KMS-11 (cell line): ENCODE measurements around the gene TCF15.
A peak's percentile ranks its signal among the peaks of the same experiment; 100 is the strongest.

Experiments
- H2AFZ ChIP-seq: fragments of 200-600 bp; sonication (generic); 2 replicates; pipeline ENCODE4 v1.6.1; 2016; ENCODE audit warnings: antibody characterized with exemption, mixed run types, low read depth
- H3K27ac ChIP-seq: fragments of 200-600 bp; sonication (generic); 2 replicates; pipeline ENCODE4 v1.6.1; 2016; ENCODE audit warnings: mild to moderate bottlenecking, mixed run types
- H3K27me3 ChIP-seq: fragments of 200-600 bp; sonication (generic); 2 replicates; pipeline ENCODE4 v1.6.1; 2017; ENCODE audit warnings: mild to moderate bottlenecking, low read depth, mixed run types, moderate library complexity; ENCODE audit not compliant: insufficient read depth
- H3K36me3 ChIP-seq: fragments of 200-600 bp; sonication (generic); 2 replicates; pipeline ENCODE4 v1.6.1; 2017; ENCODE audit warnings: mild to moderate bottlenecking, mixed run types; ENCODE audit not compliant: insufficient read depth
- H3K4me1 ChIP-seq: fragments of 200-600 bp; sonication (generic); 2 replicates; pipeline ENCODE4 v1.6.1; 2016; ENCODE audit warnings: mild to moderate bottlenecking, low read depth, mixed run types; ENCODE audit not compliant: poor library complexity, severe bottlenecking
- H3K4me2 ChIP-seq: fragments of 200-600 bp; sonication (generic); 2 replicates; pipeline ENCODE4 v1.7.0; 2016; ENCODE audit warnings: mild to moderate bottlenecking, mixed run types
- H3K4me3 ChIP-seq: fragments of 200-600 bp; sonication (generic); IDR thresholded peaks from 2 replicates; pipeline ENCODE4 v1.6.1; 2017; ENCODE audit warnings: low read depth, low read length, mixed read lengths; ENCODE audit not compliant: insufficient read depth
- H3K79me2 ChIP-seq: fragments of 200-600 bp; sonication (generic); 2 replicates; pipeline ENCODE4 v1.6.1; 2016; ENCODE audit warnings: low read depth, mixed run types; ENCODE audit not compliant: insufficient read depth
- H3K9ac ChIP-seq: fragments of 200-600 bp; sonication (generic); 2 replicates; pipeline ENCODE4 v1.6.1; 2016; ENCODE audit warnings: mild to moderate bottlenecking, mixed run types
- H4K20me1 ChIP-seq: fragments of 200-600 bp; sonication (generic); 2 replicates; pipeline ENCODE4 v1.6.1; 2016; ENCODE audit warnings: mild to moderate bottlenecking, mixed run types; ENCODE audit not compliant: insufficient read depth
- CTCF ChIP-seq: fragments of 200-600 bp; sonication (generic); conservative IDR thresholded peaks from 2 replicates; pipeline ENCODE4 v1.6.1; 2017; ENCODE audit warnings: low read depth, mild to moderate bottlenecking, antibody characterized with exemption, low read length, moderate library complexity, mixed read lengths

Gene TCF15

GRCh38 chr20:651713-652614 is 41.9 kb upstream of the TCF15 start:
- Histone ChIP-seq H2AFZ (peak overlapping the region; percentile 87), H3K27ac (peak overlapping the region; percentile 62), H3K36me3 (peaks cover 5% of the 10 kb centered on the region), H3K79me2 (peaks cover 24% of the 10 kb centered on the region), H3K4me3 (no peak overlapping the region), H3K4me1 (peaks cover 14% of the 10 kb centered on the region), H3K9ac (peak overlapping the region; percentile 88), H3K4me2 (peak overlapping the region; percentile 95), H3K27me3 (no peaks in the 10 kb centered on the region), H4K20me1 (no peaks in the 10 kb centered on the region)
- TF ChIP-seq CTCF, result no peak

DNA sequence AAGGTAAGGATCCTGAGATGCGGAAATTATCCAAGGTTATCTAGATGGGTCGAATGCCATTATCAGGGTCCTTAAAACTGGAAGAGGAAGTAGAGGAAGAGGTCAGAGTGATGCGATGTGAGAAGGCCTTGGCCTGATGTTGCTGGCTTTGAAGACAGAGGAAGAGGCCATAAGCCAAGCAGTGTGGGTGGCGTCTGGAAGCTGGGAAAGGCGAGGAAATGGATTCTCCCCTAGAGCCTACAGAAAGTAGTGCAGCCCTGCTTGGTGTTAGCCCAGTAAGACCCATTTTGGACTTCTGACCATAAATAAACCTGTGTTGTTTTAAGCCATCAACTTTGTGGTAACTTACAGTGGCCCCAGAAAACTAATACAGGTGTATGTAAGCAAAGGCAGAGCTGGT is 40.8 kb upstream of the TCF15 start:
- Histone ChIP-seq H3K27ac (no peak overlapping the region), H3K4me2 (no peak overlapping the region), H3K27me3 (no peaks in the 10 kb centered on the region), H4K20me1 (no peaks in the 10 kb centered on the region), H3K9ac (no peak overlapping the region), H2AFZ (no peak overlapping the region), H3K4me1 (peaks cover 14% of the 10 kb centered on the region), H3K79me2 (peaks cover 24% of the 10 kb centered on the region), H3K4me3 (no peak overlapping the region), H3K36me3 (peaks cover 5% of the 10 kb centered on the region)
- no peak for TF ChIP-seq CTCF

- Histone ChIP-seq H3K36me3 (peaks cover 5% of the 10 kb centered on the region), H3K27ac (no peak overlapping the region), H2AFZ (no peak overlapping the region), H4K20me1 (no peaks in the 10 kb centered on the region), H3K4me3 (no peak overlapping the region), H3K4me2 (no peak overlapping the region), H3K27me3 (no peaks in the 10 kb centered on the region), H3K79me2 (peaks cover 24% of the 10 kb centered on the region), H3K4me1 (peaks cover 20% of the 10 kb centered on the region), H3K9ac (no peak overlapping the region)
- no peak for TF ChIP-seq CTCF
Measured at GRCh38 chr20:650281-650680, 40.2 kb upstream of the TCF15 start.

DNA sequence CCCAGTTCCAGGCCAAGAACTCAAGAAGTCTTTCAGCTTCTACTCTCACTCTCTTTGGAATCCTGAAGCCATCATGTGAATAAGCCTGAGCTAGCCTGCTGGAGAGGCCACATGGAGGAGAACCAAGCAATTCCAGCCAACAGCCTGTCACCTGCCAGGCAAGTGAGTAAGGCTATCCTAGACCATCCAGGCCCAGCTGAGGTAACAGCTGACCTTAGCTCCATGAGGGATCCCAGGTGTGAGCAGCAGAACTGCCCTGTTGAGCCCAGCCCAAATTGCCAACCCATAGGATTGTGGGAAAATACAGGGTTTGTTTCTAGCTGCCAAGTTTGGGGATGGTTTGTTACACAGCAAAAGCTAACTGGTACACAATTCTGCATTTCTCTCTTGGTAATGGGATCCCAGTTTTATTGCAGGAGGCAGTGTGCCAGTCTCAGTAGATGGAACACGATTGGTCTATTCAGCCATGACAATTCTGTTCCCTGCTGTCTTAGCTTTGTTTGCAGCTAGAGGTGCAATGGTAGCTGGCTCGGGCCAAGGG is 37.4 kb upstream of the TCF15 start:
- no peak for TF ChIP-seq CTCF
- Histone ChIP-seq H3K4me1 (peaks cover 16% of the 10 kb centered on the region), H4K20me1 (no peaks in the 10 kb centered on the region), H3K36me3 (peaks cover 5% of the 10 kb centered on the region), H3K27me3 (no peaks in the 10 kb centered on the region), H3K27ac (no peak overlapping the region), H2AFZ (no peak overlapping the region), H3K4me3 (no peak overlapping the region), H3K79me2 (peaks cover 20% of the 10 kb centered on the region), H3K9ac (no peak overlapping the region), H3K4me2 (no peak overlapping the region)
